Activated CD4-positive, CD25-positive, alpha-beta regulatory T cell treated with anti-CD3 and anti-CD28 coated beads, Interleukin-2, amount 50 U/mL, for 24 hours (primary cell): Measurements from ENCODE around the gene MLC1.

ENCODE experiments used
- ATAC-seq, 2 donors: fragments of 150-1000 bp; cut with Tn5 transposase; one replicate each; pipeline ENCODE4 v1.10.0; 2021; ENCODE audit warnings: mild to moderate bottlenecking in 1 of 2, moderate library complexity in 1 of 2

The MLC1 gene

GRCh38 chr22:50076646-50077535 lies 8.3 kb downstream of the MLC1 start:
- no peak for ATAC-seq

GRCh38 chr22:50074551-50075530 lies 10.4 kb downstream of the MLC1 start:
- no peak for ATAC-seq

- no peak for ATAC-seq
These were observed 11.2 kb downstream of the MLC1 start for GRCh38 chr22:50074056-50074455.

DNA sequence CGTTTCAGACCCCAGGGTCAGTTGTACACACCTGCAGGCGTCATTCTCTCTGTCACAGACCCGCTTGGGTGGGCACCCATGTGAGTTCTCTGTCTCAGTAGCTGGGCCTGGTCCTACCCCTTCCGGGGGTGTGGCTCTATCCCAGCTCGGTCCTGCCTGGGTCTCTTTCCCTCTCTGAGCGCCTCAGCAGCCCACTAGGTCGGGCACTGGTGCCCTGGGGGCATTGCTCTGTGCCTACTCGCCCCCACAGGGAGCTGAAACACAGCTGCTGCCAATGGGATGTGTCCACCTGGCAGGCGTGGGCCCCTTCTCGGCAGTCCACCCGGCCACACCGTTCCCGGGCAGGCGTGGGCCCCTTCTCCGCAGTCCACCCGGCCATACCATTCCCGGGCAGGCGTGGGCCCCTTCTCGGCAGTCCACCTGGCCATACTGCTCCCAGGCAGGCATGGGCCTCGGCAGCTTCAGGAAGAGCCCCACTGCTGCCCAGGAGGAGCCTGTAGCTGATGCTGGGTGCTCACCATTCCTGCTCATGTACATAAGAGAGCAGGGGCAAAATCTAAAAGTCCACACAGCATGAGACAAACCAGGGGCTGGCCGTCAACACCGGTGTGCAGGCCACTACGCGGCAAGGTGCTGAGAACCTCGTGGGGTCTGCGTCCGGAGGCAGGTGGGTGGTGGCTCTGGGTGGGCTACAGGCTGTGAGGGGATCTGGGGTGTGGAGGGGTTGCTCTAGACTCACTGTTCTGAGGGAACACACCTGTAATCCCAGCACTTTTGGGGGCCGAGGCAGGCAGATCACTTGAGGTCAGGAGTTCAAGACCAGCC lies 12.3 kb downstream of the MLC1 start:
- ATAC-seq, result no peak

DNA sequence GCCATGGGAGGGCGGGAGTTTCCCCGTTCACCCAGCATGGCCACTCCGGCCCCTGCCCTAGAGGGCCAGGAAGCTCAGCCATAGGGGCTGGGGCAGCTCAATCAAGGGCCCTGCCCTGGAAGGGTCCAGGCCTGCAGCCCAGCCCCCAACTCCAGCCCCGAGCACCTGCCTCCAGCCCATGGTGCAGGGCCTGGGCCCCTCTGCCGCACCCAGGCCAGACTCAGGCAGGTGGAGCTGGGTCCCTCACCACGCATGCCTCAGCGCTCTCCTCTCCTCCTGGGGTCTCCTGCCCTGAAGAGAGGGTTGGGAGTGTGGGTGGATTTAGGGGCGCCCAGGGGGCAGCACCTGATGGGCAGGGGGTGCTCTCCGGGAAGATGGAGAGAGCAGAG lies 13.1 kb downstream of the MLC1 start:
- ATAC-seq, result no peak

DNA sequence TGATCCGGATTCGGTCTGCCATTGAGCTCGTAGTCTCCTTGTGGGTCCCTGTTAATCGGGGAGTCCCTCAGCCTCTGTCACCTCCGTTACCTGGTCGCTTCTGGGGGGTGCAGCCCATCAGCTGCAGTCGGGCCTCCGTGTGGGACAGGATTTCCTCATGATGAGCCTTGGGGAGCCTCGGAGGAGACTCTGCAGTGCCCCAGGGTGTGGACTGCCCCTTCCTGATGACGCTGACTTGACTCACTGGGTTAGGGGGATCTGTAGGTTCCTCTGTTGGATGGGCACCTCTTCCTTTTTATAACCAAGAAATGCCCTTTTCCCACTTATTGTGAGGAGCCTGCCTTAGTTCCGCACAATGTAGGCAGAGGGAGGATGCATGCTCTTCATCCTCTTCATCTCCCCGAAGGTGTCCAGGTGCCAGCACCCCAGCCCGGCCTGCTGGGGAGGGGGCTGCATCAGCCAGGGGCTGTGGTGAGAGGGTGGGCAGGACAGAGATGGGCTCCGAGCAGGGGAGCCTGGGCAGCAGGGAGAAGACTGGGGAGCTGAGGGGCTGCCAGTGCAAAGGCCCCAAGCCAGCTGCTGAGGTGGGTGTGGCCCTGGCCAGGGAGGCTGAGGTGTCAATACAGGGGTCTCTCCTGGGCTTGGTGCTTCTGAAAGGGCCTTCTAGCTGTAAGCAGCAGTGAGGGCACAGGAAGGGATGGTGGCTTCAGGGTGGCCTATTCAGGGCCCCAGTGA lies 13.6 kb downstream of the MLC1 start:
- ATAC-seq, result no peak

GRCh38 chr22:50070366-50070765 lies 14.9 kb downstream of the MLC1 start:
- no peak for ATAC-seq

GRCh38 chr22:50068096-50068495 lies 17.1 kb downstream of the MLC1 start:
- ATAC-seq, result no peak

GRCh38 chr22:50067244-50067643 lies 18.0 kb downstream of the MLC1 start:
- ATAC-seq, result no peak

- ATAC-seq, result no peak
These were observed 20.8 kb downstream of the MLC1 start for GRCh38 chr22:50064453-50064852.

- ATAC-seq, result no peak
These were observed 21.4 kb downstream of the MLC1 start for GRCh38 chr22:50063589-50064393.

DNA sequence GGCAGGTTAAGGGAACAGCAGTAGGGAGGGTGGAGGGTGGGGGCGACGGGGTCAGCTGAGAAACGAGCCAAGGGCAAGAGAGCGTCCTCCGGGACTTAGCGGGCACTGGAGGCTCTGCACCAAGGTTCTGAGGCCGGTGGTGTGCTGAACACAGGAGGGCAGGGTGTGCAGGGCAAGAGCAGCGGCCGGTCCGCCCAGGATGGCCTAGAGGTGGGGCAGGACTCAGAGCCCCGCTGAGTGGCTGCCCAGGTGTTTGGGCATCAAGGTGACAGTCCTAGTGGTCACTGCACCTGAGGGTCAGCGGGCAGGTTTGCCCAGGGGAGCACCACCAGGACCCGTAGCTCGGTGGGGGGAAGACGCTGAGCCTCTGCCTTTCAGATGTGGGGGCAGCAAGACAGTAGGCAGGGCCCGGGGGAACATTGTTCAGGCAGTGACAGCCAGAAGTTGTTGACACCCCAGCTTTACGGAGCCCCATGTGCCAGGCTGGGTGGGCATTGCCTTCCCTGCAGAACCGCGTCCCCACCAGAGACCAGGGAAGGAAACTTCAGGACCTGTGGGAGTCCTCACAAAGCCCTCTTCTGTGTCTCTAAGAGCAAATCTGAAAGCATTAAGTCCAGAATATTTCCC lies 22.6 kb downstream of the MLC1 start:
- ATAC-seq, result no peak

DNA sequence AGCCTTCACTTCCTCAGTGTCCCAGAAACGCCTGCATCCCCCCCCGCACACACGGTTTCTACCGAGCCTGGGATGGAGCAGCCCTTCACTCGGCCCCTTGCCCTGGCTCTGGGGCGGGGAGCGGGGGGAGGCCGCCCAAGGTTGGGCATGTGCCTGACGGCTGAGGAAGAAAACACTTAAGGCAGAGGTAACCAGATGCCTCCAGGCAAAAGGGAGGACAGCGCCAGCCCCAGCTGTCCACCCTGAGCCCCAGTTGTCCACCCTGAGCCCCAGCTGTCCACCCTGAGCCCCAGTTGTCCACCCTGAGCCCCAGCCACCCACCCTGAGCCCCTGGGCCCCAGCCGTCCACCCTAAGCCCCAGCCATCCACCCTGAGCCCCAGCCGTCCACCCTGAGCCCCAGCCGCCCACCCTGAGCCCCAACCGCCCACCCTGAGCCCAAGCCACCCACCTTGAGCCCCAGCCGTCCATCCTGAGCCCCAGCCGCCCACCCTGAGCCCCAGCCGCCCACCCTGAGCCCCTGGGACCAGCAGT lies 23.3 kb downstream of the MLC1 start:
- no peak for ATAC-seq

DNA sequence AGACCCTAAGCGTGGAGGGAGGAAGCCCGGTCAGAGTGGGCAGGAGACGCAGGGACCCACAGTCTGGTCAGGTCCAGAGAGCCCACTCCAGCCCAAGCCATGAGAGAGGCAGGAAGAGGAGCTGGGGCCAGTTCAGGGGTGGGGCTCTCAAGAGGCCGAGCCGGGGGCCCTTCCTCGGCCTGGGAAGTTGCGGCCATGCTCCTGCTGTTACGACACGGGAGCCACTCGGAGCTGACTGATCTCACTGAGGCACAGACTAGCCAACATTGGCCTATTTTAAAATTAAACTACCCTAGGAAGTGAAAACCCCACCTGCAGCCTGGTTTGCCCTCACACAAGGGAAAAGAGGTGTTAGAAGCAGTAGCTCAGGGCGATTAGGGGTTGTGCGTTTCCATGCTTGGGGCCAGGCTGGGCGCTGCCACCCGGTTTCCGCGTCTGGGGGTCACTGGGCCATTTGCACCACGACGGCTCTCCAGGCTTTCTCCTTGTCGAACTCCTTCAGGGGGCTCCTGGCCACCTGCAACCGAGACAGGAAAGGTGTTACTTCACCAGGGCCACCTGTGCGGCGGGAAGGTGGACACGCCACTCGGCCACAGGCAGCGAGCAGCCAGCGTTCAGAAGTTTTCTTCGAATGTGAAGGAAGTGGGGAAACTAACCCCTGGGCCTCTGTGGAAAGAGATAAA lies 23.9 kb downstream of the MLC1 start:
- ATAC-seq, result no peak

DNA sequence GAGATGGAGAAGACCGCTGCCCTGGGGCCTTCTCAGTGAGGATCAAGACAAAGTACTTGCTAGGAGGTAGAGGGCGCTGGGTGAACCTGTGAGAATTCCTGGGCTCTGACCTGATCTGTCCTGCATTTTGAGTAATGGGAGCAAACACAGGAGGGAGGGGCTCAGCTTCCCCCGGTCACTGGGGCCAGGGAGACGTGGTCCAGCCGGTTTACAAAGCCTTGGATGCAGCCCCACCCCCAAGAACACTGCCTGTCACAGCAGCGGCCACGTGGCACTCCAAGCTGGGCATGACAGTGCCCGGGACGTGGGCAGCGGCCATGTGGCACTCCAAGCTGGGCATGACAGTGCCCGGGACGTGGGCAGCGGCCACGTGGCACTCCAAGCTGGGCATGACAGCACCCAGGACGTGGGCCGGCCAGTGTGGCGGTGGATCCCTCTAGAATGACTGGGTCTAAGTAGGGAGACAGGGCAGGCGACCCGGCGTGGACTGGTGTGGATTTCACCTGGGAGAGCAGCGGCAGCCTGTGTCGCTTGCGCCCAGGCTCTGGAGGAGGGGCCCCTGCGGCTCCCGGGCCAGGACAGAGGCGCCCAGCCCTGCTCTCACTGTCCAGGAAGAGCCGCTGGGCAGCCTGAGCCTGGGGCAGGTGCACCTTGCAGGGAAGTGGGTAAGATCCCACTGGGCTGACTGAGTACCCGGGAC lies 24.6 kb downstream of the MLC1 start:
- no peak for ATAC-seq

- no peak for ATAC-seq
These were observed 25.4 kb downstream of the MLC1 start for GRCh38 chr22:50059881-50060262.

- ATAC-seq, result no peak
These were observed 26.0 kb downstream of the MLC1 start for GRCh38 chr22:50058906-50059880.
